RWPE1 (cell line): ENCODE results near the gene ASB2.
A peak's percentile ranks its signal among the peaks of the same experiment; 100 is the strongest.

ENCODE experiments used
- CTCF ChIA-PET: fragments of 350-600 bp; sonication (Branson Sonifier 250); formaldehyde crosslinking; extraction: SDS; loops from one replicate; lab custom pipeline; 2021; lab: Yijun Ruan, JAX
- POLR2A ChIA-PET: fragments of 400-600 bp; formaldehyde crosslinking; extraction: SDS; loops from one replicate; lab custom pipeline; 2020; ENCODE audit warnings: antibody characterized with exemption; ENCODE audit not compliant: low non-redundant PET; lab: Yijun Ruan, JAX
- DNase-seq: peaks from one replicate; pipeline ENCODE4 v3.0.0; 2012; ENCODE audit warnings: low spot score
- H3K27ac ChIP-seq: fragments of 450-650 bp; 2 replicates; pipeline ENCODE4 v1.5.1; 2017
- TF ChIP-seq, protein P1 (sequence below): fragments of 450-650 bp; conservative IDR thresholded peaks from 2 replicates; pipeline ENCODE4 v1.5.1; 2017; ENCODE audit warnings: low read depth, mild to moderate bottlenecking

Gene ASB2

GRCh38 chr14:94004015-94004414, 27.6 kb upstream of the ASB2 start:
- TF ChIP-seq, protein P1, sequence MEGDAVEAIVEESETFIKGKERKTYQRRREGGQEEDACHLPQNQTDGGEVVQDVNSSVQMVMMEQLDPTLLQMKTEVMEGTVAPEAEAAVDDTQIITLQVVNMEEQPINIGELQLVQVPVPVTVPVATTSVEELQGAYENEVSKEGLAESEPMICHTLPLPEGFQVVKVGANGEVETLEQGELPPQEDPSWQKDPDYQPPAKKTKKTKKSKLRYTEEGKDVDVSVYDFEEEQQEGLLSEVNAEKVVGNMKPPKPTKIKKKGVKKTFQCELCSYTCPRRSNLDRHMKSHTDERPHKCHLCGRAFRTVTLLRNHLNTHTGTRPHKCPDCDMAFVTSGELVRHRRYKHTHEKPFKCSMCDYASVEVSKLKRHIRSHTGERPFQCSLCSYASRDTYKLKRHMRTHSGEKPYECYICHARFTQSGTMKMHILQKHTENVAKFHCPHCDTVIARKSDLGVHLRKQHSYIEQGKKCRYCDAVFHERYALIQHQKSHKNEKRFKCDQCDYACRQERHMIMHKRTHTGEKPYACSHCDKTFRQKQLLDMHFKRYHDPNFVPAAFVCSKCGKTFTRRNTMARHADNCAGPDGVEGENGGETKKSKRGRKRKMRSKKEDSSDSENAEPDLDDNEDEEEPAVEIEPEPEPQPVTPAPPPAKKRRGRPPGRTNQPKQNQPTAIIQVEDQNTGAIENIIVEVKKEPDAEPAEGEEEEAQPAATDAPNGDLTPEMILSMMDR, result no peak
- no peak for DNase-seq
- CTCF ChIA-PET, result interaction anchor here (0.6 to 1.8 kb wide), 3 partner anchors 9 to 64 kb away, joined by 3 to 6 read pairs (median 3); no protein-coding TSS in a partner anchor
- no peak overlapping the region for H3K27ac ChIP-seq
- POLR2A ChIA-PET, result no interaction called here

DNA sequence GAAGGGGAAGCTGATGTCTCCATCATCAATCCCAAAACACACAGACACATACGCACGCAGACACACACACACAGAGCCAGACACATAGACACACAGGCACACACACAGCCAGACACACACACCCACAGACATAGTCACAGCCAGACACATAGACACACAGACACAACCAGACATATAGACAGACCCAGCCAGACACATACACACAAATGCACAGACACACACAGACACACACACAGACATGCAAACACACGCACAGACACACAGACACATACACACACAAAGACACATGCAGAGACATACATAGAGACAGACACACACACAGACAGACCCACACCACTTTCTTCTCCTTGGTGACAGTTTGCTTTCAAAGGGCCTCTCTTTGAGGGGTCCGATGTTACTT, 27.0 kb upstream of the ASB2 start:
- H3K27ac ChIP-seq, result no peak overlapping the region
- no peak for DNase-seq
- CTCF ChIA-PET, result interaction anchor here (0.6 to 1.8 kb wide), 4 partner anchors 9 to 1709 kb away, joined by 3 to 6 read pairs (median 3); no protein-coding TSS in a partner anchor

DNA sequence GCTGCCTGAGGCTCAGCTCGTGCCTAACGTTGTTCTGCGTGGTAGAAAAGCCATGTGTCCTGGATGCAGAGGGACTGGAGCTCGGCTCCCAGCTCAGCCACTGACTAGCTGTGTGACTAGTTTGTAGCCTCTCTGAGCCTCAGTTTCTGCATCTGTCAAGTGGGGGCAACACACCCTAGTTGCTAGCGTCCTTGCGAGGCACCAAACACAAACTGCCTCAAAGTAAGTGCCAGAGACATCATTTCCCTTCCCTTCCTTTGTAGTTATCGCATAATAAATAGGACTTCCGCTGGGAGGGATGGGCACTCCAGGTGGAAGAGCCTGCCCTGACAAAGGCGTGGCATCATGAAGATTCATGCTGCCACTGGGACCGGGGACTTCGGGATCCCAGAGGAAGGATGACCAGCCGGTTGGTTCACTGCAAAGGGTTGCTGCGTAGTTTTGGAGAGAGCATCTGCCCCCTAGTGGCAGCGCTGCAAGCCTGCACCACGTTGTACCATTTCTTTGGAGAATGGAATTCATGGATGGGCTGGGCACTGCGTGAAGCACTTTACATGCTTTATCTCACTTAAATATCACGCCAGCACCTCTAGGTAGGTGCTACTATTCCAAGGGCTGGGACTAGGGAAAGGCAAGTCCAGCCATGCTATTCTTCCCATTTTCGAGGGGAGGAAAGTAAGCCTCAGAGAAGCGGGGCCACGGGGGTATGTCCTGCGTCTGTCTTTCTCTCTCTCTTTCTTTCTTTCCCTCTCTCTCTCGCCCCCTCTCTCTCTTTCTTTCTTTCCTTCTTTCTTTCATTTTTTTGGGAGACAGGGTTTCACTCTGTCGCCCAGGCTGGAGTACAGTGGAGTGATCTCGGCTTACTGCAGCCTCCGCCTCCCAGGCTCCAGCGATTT, 25.4 kb upstream of the ASB2 start:
- no peak overlapping the region for H3K27ac ChIP-seq
- CTCF ChIA-PET, result interaction anchor here (0.6 to 3.6 kb wide), 8 partner anchors 16 to 347 kb away, joined by 3 to 39 read pairs (median 4); no protein-coding TSS in a partner anchor

More for the DNA sequence above, 27.0 kb upstream of the ASB2 start:
- TF ChIP-seq, protein P1, result no peak
- POLR2A ChIA-PET, result no interaction called here

GRCh38 chr14:94001016-94001415, 24.6 kb upstream of the ASB2 start:
- TF ChIP-seq, protein P1, result no peak
- no peak overlapping the region for H3K27ac ChIP-seq
- ChIA-PET POLR2A (interaction anchor here (0.9 kb wide), 1 partner anchor 62 kb away, joined by 3 read pairs; no protein-coding TSS in a partner anchor), CTCF (interaction anchor here (0.6 to 3.6 kb wide), 6 partner anchors 33 to 346 kb away, joined by 3 to 39 read pairs (median 3); no protein-coding TSS in a partner anchor)
- DNase-seq, result no peak

More for the DNA sequence above, 25.4 kb upstream of the ASB2 start:
- POLR2A ChIA-PET, result interaction anchor here (0.9 kb wide), 1 partner anchor 62 kb away, joined by 3 read pairs; no protein-coding TSS in a partner anchor
- TF ChIP-seq, protein P1, result peak; percentile 93
- peak; percentile 67 for DNase-seq

- no peak overlapping the region for H3K27ac ChIP-seq
- CTCF ChIA-PET, result interaction anchor here (0.9 to 3.6 kb wide), 2 partner anchors 34 to 60 kb away, joined by 3 to 39 read pairs; no protein-coding TSS in a partner anchor
- POLR2A ChIA-PET, result no interaction called here
- TF ChIP-seq, protein P1, result no peak
- no peak for DNase-seq
Observed at GRCh38 chr14:94000267-94000666, 23.9 kb upstream of the ASB2 start.

DNA sequence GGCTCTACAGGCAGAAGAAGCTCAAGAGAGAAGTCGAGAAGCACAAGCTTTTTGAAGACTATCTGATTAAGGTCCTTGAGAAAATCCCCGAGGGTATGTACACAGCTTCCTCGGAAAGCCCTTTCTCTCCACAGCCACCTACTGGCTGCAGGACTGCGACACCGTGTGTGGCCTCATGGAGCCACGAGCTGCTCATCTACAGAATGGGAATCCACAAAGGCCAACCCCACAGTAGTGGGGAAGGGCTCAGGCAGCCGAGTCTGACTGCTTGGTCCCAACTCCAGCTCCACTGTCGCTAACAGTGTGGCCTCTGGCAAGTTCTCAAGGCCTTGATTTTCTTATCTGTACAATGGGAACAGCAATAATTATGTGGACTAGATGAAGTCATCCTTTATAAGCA, 23.2 kb upstream of the ASB2 start:
- ChIA-PET POLR2A (no interaction called here), CTCF (interaction anchor here (0.6 to 3.6 kb wide), 2 partner anchors 59 to 236 kb away, joined by 3 to 39 read pairs; no protein-coding TSS in a partner anchor)
- H3K27ac ChIP-seq, result no peak overlapping the region
- DNase-seq, result no peak
- TF ChIP-seq, protein P1, result no peak
